Mucosa of rectum (tissue), 2 donors: ENCODE measurements around the gene DIDO1.
"Not testable (repeated sequence)": the region's sequence is repeated elsewhere in the genome, so short reads cannot be mapped to it uniquely, and the experiment has no call there.

ENCODE experiments used
- H3K27ac ChIP-seq, 2 donors: one replicate each; pipeline ENCODE4 v1.7.0; 2013; ENCODE audit warnings: inconsistent platforms in 2 of 2, low read depth in 2 of 2, low read length in 2 of 2
- H3K27me3 ChIP-seq, 2 donors: one replicate each; pipeline ENCODE4 v1.7.0; 2013; ENCODE audit warnings: low read length in 2 of 2; ENCODE audit not compliant: control insufficient read depth in 2 of 2, insufficient read depth in 2 of 2
- H3K36me3 ChIP-seq, 2 donors: one replicate each; pipeline ENCODE4 v1.7.0; 2013; ENCODE audit warnings: low read length in 2 of 2; ENCODE audit not compliant: control insufficient read depth in 2 of 2, insufficient read depth in 2 of 2
- H3K4me1 ChIP-seq, 2 donors: one replicate each; pipeline ENCODE4 v1.7.0; 2013; ENCODE audit warnings: low read length in 2 of 2, mild to moderate bottlenecking in 1 of 2; ENCODE audit not compliant: control insufficient read depth in 2 of 2, insufficient read depth in 2 of 2
- H3K4me3 ChIP-seq, 2 donors: one replicate each; pipeline ENCODE4 v1.7.0; 2013; ENCODE audit warnings: low read length in 2 of 2
- H3K9ac ChIP-seq, 2 donors: one replicate each; pipeline ENCODE4 v1.7.0; 2013; ENCODE audit warnings: low read length in 2 of 2, low read depth in 1 of 2, mild to moderate bottlenecking in 1 of 2
- H3K9me3 ChIP-seq, 2 donors: one replicate each; pipeline ENCODE4 v1.7.0; 2013; ENCODE audit warnings: low read length in 2 of 2; ENCODE audit not compliant: control insufficient read depth in 2 of 2
- donor health status: healthy.
- donor health status: Normal muscosa, but diverticular disease.

The DIDO1 gene

DNA sequence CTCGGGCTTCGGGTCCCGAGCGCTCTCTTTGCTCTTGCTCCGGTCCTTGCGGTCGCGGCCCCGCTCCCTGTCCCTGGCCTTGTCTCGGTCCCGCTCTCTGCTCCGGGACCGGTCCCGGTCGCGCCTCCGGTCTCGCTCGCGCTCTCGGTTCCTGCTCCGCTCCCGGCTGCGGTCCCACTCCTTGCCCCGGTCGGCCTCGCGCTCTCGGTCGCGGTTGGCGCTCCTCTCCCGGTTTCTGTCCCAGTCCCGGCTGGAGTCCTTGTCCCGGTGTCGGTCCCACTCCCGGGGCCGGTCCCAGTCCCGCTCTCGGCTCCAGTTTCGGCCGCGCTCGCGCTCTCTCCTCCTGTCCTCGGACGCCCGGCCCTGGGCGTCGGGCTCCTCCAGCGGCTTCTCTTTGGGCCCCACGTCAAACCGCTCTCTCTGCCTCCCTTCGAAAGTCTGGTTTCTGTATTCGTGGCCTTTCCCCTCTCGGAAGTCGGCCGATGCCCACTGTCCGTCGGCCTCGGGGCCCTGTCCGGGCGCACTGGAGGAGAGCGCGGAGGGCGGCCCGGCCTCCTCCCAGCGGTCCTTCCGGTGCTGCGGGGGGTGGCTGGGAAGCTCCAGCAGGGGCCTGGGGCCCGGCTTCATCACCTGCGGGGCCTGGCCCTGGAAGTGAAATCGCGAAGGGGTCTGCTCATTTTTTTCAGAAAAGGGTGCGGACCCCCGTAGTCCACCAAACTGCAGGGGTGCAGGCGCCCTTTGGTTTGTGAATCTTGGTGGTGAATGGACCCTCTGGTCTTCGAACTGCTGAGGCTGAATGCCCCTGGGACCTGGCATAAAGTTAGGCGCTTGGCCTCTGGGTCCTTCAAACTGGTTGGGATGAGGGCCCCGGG lies 46.8 kb downstream of the DIDO1 start:
- Histone ChIP-seq H3K9me3 (no peaks in the 10 kb centered on the region), H3K27me3 (no peaks in the 10 kb centered on the region), H3K36me3 (peaks cover 0 to 10% of the 10 kb centered on the region in 2 donors), H3K4me1 (peaks cover 0 to 7% of the 10 kb centered on the region in 2 donors), H3K4me3 (no peak overlapping the region), H3K9ac (no peak overlapping the region), H3K27ac (no peak overlapping the region)

DNA sequence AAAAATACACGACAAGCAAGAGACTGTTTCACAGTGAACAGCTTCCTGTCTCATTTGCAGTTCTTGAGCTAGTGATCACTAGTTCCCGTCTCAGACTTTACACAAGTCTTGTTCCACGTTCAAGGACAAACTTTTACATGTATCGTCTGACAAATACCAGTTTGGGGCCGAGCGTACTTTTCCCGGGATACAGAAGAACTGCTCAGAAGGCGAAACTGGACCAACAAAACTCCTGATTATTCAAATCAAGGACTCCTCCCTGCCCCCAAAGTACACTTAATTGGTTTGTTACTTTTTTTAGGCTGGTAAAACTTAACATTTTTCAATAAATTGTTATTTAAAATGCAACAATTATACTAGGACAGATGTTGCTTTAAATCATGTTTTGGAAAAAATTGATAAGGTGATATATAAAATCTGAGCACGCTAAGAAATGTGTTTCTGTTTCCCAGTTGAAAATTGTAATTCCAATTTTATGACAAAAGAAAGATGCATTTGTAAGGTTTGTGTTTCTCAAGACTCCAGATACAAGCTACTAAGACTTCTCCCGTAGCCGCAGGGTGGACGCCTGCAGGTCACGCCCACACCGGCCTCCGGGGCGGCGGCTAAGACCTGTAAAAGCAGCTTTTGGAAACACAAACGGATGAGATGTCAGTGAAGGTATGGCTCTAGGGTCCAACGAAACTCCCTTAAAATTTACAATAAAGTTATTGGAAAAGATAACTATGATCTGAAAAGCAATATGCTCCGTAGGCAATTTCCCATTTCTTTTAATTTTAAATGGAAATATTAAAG lies 47.9 kb downstream of the DIDO1 start:
- H3K36me3 ChIP-seq: peaks cover 0 to 10% of the 10 kb centered on the region in 2 donors
- H3K9ac ChIP-seq: no peak overlapping the region
- H3K4me3 ChIP-seq: no peak overlapping the region
- H3K27ac ChIP-seq: no peak overlapping the region
- peaks cover 0 to 7% of the 10 kb centered on the region in 2 donors for H3K4me1 ChIP-seq
- H3K27me3 ChIP-seq: no peaks in the 10 kb centered on the region
- no peaks in the 10 kb centered on the region for H3K9me3 ChIP-seq

DNA sequence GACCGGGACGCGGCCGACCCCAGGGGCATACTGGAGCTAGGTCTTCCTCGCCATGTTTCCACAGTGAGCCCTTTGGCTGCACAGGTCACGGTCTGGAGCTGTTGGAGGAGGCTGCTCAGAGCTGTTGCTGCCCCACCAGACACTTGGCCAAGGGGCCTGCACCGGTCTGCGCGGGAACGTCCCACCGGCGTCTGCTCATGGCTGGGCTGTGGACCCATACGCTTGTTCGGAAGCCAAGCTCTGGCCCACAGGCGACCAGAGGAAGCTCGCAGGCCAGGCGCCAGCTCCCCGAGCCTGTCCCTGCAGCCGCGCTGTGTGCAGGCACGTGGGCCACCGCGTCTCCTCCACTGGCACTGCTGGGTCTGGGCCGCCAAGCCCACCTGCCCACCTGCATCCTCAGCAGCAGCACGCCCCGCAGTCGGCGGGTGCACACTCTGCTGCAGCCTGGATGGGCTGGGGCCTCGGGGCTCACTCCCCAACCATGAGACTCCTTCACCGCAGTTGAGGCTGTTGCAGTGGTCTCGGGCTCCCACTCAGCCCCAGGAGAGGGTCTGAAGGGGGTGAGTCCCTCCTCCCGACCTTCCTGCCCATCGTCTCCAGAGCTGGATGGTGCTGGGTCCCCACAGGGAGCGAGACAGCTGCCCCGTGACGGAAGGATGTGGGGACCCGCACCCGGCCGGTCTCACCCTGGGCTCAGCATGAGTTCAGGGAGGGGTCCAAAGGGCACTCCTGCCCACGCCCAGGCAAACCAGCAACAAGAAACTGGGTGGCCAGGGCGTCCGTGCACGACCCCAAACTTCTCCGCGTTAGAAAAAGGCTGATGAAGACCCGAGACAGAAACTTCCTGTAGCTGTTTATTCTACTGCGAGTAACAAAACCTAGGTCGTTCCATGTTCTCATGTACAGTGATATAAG lies 49.1 kb downstream of the DIDO1 start:
- H3K27me3 ChIP-seq: no peaks in the 10 kb centered on the region
- H3K9me3 ChIP-seq: no peaks in the 10 kb centered on the region
- H3K4me1 ChIP-seq: peaks cover 0 to 7% of the 10 kb centered on the region in 2 donors
- H3K4me3 ChIP-seq: no peak overlapping the region
- H3K9ac ChIP-seq: no peak overlapping the region
- H3K27ac ChIP-seq: peak overlapping the region in 1 of 2 donors; percentile 11
- H3K36me3 ChIP-seq: peaks cover 0 to 9% of the 10 kb centered on the region in 2 donors

DNA sequence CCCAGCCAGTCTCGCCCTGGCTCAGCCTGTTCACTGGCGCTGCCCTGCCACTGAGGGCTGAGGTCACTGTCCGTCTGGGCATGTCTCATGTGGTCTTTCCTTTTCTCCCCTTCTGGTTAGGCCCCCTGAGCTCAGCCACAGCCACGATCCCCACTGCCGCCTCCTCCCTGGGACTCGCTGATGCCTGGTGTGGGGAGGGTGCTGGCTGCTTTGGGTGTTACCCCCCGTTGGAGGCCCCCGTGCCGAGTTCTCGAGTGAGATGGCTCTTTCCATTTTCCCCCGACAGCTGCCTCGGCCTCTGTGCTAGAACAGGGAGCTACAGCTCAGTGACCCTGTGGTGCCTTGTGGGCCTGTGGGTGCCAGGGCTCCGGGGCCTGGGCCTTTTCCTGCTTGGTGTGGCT lies 49.8 kb downstream of the DIDO1 start:
- Histone ChIP-seq H3K9ac (no peak overlapping the region), H3K27ac (peak overlapping the region in 1 of 2 donors; percentile 11), H3K4me1 (peaks cover 0 to 7% of the 10 kb centered on the region in 2 donors)

DNA sequence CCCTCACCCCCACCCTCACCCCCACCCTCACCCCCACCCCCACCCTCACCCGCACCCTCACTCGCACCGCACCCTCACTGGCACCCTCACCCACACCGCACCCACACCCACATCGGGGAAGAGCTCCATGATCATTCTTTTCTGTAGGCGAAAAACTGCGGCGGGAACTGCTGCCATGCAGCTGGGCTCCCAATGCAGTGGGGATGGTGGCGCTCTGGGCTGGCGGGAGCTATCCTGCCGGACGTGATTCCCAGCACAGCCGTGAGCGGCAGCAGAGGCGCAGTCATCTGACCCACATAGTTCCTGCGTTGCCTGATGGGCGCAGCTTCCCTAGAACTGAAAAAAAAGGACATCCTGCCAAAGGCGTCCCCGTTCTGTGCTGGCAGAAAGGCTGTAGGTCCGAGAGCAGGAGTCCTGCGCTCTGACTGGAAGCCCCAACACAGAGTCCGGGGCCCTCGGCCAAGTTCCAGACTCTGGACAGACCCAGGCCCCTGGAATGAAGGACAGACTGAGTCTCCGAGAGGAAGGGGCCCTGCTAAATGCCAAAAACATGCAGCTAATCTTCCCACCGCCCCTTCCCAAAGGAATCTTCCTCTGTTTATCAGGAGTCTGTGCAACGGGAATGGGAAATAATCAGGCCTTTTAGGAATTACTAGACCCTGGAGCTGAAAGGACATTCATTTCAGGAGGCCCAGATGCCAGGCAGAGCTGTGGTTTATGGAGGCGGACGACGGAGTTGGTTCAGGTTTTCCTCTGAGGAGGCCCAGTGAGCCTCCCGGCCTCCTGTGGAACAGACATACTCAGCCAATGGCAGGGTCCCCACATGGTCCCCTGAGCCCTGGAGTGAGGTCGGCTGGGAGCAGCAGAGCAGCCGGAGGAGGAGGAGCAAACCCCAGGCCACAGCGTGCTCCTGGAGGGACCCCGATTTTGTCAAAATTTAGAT lies 50.6 kb downstream of the DIDO1 start:
- peaks cover 0 to 7% of the 10 kb centered on the region in 2 donors for H3K4me1 ChIP-seq
- no peak overlapping the region for H3K4me3 ChIP-seq
- no peaks in the 10 kb centered on the region for H3K36me3 ChIP-seq
- no peak overlapping the region for H3K9ac ChIP-seq
- no peaks in the 10 kb centered on the region for H3K27me3 ChIP-seq
- no peaks in the 10 kb centered on the region for H3K9me3 ChIP-seq
- peak overlapping the region; percentile 8 to 16 for H3K27ac ChIP-seq

More for the DNA sequence above, 49.8 kb downstream of the DIDO1 start:
- H3K4me3 ChIP-seq: no peak overlapping the region
- H3K27me3 ChIP-seq: no peaks in the 10 kb centered on the region
- H3K36me3 ChIP-seq: peaks cover 0 to 3% of the 10 kb centered on the region in 2 donors
- H3K9me3 ChIP-seq: no peaks in the 10 kb centered on the region

DNA sequence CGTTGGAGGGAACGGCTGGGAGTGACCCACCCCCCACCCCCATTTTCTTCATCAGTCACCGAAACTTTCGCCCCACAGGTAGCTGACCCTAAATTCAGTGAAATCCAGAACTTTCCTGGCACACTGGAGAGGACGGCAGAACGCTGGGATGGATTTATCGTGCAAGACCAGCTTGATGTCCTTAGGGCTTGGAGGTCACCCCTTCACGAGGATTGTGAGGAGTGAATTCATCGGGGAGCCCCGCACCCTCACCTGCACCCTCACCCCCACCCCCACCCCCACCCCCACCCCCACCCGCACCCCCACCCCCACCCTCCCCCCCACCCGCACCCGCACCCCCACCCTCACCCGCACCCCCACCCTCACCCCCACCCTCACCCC lies 51.4 kb downstream of the DIDO1 start:
- Histone ChIP-seq H3K4me3 (no peak overlapping the region), H3K36me3 (no peaks in the 10 kb centered on the region), H3K9me3 (no peaks in the 10 kb centered on the region), H3K4me1 (peaks cover 0 to 7% of the 10 kb centered on the region in 2 donors), H3K27me3 (no peaks in the 10 kb centered on the region), H3K9ac (no peak overlapping the region), H3K27ac (no peak overlapping the region)

DNA sequence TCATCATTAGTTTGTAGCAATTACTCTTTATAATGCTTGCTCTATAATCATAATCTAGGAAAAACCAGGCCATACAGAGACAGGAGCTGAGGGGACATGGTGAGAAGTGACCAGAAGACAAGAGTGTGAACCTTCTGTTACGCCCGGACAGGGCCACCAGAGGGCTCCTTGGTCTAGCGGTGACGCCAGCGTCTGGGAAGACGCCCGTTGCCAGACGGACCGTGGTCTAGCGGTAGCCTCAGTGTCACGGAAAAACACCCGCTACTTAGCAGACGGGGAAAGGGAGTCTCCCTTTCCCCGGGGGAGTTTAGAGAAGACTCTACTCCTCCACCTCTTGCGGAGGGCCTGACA lies 52.6 kb downstream of the DIDO1 start:
- not testable (repeated sequence) for H3K9me3 ChIP-seq, H3K27me3 ChIP-seq, H3K4me3 ChIP-seq, H3K4me1 ChIP-seq, H3K36me3 ChIP-seq, H3K9ac ChIP-seq, H3K27ac ChIP-seq

DNA sequence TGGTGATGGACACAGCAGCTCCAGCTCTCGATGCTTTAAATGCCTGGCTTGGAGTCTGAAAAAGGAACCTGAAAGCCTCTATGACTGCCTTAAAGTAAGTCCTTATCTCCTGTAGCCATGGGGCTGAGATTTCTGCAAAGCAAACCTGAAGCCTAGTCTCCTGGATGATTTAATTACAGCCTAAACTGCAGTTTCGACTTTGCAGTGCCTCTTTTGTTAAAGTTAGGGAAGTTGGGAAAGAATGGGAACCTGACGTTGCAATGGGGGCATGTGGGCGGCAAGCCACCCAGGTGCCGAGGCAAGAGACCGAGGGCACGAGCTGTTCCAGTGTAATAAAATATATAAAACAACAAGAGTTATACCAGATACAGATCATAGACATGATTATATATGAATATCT lies 53.0 kb downstream of the DIDO1 start:
- no peak overlapping the region for H3K4me3 ChIP-seq
- H3K27ac ChIP-seq: no peak overlapping the region
- H3K9ac ChIP-seq: no peak overlapping the region
- no peaks in the 10 kb centered on the region for H3K27me3 ChIP-seq
- no peaks in the 10 kb centered on the region for H3K9me3 ChIP-seq
- H3K4me1 ChIP-seq: peaks cover 0 to 7% of the 10 kb centered on the region in 2 donors
- H3K36me3 ChIP-seq: no peaks in the 10 kb centered on the region

DNA sequence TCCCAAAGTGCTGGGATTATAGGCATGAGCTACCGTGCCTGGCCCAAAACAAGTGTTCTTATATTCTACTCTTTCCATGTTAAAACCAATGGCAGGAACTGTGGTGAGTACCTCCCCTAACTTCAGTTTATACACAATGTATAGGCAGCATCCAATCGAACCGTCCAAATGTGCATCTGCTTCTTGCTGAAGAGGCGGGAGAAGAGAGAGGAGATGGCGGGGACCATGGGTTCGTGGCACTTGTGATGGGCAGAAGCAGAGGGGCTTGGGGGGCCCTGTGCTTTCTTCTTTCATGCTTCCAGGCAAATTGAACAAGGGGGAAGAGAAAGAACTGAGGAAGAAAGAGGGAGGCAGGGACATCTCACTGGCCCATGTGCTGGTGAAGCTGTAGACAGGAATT lies 53.4 kb downstream of the DIDO1 start:
- Histone ChIP-seq H3K36me3 (no peaks in the 10 kb centered on the region), H3K27ac (no peak overlapping the region), H3K27me3 (no peaks in the 10 kb centered on the region), H3K4me3 (no peak overlapping the region), H3K4me1 (peaks cover 0 to 7% of the 10 kb centered on the region in 2 donors), H3K9me3 (no peaks in the 10 kb centered on the region), H3K9ac (no peak overlapping the region)
